Measurements from ENCODE around the gene SREBF2. TPM values are rescaled to one million over a fixed set of nuclear protein-coding genes. Genes with fewer than 3 reads are reported as not detected.

The SREBF2 gene
- total and polyA plus RNA-seq, 2 of the 13 experiments (the other 11 are each of a cell fraction or from before 2014, with no cell fraction given): 53.8 to 72.6 TPM

DNA sequence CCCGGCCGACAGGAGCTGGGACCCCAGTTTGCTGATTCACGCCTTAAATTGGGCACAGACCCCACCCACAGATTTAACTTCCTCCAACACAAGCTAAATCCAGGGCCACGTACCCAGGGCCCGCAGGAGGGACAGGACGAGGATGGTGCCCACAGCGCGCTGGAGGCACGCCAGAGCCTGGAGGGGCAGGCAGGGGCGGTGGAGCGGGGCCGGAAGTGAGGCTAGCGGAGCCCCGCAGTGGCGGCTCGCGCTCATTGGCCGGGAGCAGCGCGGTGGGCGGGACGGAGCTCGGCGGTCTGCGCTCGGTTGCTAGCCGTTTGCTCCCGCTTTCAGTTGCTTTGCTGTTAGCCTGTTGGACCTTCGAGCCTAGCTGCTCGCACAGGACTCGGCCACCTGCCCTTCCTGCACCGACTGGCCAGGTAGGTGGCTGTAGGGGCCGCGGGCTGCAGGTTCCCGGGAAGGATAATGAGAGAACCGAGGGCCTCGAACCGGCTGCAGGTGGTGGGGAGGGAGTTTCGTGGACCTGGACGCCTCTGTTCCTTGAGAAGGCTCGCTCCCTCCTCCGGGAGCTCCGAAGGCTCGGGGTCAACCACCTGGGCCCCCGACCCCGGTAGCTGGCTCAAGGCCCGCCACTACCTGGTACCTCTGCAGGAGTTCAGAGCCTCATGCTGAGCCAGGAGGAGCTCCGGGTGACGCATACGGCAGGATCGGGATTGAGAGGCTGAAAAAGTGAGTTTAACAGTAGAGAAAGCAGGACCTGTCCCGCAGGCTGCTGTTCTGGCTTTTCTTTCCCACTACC is 32.4 kb upstream of the SREBF2 start, which contains the start of gene CCDC134 (continued):
- TF ChIP-seq, protein P1, sequence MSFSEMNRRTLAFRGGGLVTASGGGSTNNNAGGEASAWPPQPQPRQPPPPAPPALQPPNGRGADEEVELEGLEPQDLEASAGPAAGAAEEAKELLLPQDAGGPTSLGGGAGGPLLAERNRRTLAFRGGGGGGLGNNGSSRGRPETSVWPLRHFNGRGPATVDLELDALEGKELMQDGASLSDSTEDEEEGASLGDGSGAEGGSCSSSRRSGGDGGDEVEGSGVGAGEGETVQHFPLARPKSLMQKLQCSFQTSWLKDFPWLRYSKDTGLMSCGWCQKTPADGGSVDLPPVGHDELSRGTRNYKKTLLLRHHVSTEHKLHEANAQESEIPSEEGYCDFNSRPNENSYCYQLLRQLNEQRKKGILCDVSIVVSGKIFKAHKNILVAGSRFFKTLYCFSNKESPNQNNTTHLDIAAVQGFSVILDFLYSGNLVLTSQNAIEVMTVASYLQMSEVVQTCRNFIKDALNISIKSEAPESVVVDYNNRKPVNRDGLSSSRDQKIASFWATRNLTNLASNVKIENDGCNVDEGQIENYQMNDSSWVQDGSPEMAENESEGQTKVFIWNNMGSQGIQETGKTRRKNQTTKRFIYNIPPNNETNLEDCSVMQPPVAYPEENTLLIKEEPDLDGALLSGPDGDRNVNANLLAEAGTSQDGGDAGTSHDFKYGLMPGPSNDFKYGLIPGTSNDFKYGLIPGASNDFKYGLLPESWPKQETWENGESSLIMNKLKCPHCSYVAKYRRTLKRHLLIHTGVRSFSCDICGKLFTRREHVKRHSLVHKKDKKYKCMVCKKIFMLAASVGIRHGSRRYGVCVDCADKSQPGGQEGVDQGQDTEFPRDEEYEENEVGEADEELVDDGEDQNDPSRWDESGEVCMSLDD (CRISPR knock-in tag; IDR thresholded peaks at IDR 0.05; ENCODE audit: borderline replicate concordance): peak; percentile 70; the same call in 1 of the 2 replicates
- TF ChIP-seq ZNF629 (CRISPR knock-in tag; conservative IDR thresholded peaks at IDR 0.05) (0 out of 2 replicates have a peak, but pooled peaks have one; percentile 12), FOXJ3 (CRISPR knock-in tag; IDR thresholded peaks at IDR 0.05; ENCODE audit: borderline replicate concordance) (no peak), SNAPC2 (CRISPR knock-in tag; IDR thresholded peaks at IDR 0.05) (0 out of 2 replicates have a peak, but pooled peaks have one; percentile 12), ZIK1 (CRISPR knock-in tag; IDR thresholded peaks at IDR 0.05; ENCODE audit: borderline replicate concordance, low read depth) (peak; percentile 57), ZNF879 (CRISPR knock-in tag; IDR thresholded peaks at IDR 0.05) (peak; percentile 78; the same call in 1 of the 2 replicates), TBP (CRISPR knock-in tag; IDR thresholded peaks at IDR 0.05) (no peak), ZFY (CRISPR knock-in tag; IDR thresholded peaks at IDR 0.05) (peak; percentile 84), PRPF4 (IDR thresholded peaks at IDR 0.05; ENCODE audit: low read depth, low read length, poor library complexity, severe bottlenecking) (no peak), TSC22D2 (CRISPR knock-in tag; IDR thresholded peaks at IDR 0.05; ENCODE audit: borderline replicate concordance) (no peak), CENPT (CRISPR knock-in tag; IDR thresholded peaks at IDR 0.05; ENCODE audit: low read depth) (no peak), NRL (CRISPR knock-in tag; IDR thresholded peaks at IDR 0.05; ENCODE audit: borderline replicate concordance) (peak; percentile 87), NONO (IDR thresholded peaks at IDR 0.05) (no peak), NONO (CRISPR knock-in tag; conservative IDR thresholded peaks at IDR 0.05) (peak; percentile 70), SIX1 (CRISPR knock-in tag; IDR thresholded peaks at IDR 0.05; ENCODE audit: borderline replicate concordance) (no peak), ZNF782 (CRISPR knock-in tag; IDR thresholded peaks at IDR 0.05; ENCODE audit: borderline replicate concordance) (peak; percentile 40; the same call in 1 of the 2 replicates), HCFC1 (IDR thresholded peaks at IDR 0.05; ENCODE audit: low read depth, low read length) (no peak), ZFX (CRISPR knock-in tag; IDR thresholded peaks at IDR 0.05; ENCODE audit: low read depth) (peak; percentile 89), SOX6 (IDR thresholded peaks at IDR 0.05) (no peak), SOX6 (CRISPR knock-in tag; IDR thresholded peaks at IDR 0.05) (peak; percentile 47), ZNF230 (CRISPR knock-in tag; IDR thresholded peaks at IDR 0.05) (peak; percentile 18; the same call in 1 of the 2 replicates), PCBP2 (optimal IDR thresholded peaks at IDR 0.05; ENCODE audit: low read depth, low read length, poor library complexity, severe bottlenecking) (no peak), SATB2 (CRISPR knock-in tag; IDR thresholded peaks at IDR 0.05) (no peak), ZNF720 (CRISPR knock-in tag; IDR thresholded peaks at IDR 0.05) (no peak), MIXL1 (CRISPR knock-in tag; IDR thresholded peaks at IDR 0.05) (no peak)
- TF ChIP-seq, protein P2, sequence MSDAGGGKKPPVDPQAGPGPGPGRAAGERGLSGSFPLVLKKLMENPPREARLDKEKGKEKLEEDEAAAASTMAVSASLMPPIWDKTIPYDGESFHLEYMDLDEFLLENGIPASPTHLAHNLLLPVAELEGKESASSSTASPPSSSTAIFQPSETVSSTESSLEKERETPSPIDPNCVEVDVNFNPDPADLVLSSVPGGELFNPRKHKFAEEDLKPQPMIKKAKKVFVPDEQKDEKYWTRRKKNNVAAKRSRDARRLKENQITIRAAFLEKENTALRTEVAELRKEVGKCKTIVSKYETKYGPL (CRISPR knock-in tag; IDR thresholded peaks at IDR 0.05): peak; percentile 63; the same call in 1 of the 2 replicates
- TF ChIP-seq, protein P3, sequence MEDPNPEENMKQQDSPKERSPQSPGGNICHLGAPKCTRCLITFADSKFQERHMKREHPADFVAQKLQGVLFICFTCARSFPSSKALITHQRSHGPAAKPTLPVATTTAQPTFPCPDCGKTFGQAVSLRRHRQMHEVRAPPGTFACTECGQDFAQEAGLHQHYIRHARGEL (CRISPR knock-in tag; IDR thresholded peaks at IDR 0.05): no peak
- TF ChIP-seq, protein P4, sequence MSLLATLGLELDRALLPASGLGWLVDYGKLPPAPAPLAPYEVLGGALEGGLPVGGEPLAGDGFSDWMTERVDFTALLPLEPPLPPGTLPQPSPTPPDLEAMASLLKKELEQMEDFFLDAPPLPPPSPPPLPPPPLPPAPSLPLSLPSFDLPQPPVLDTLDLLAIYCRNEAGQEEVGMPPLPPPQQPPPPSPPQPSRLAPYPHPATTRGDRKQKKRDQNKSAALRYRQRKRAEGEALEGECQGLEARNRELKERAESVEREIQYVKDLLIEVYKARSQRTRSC (CRISPR knock-in tag; IDR thresholded peaks at IDR 0.05; ENCODE audit: low read depth): no peak; the same call in 1 of the 2 replicates

All from HepG2 (cell line).